SK-N-DZ (cell line): ENCODE results near the gene NLN.
A peak's percentile ranks its signal among the peaks of the same experiment; 100 is the strongest.
"Not testable (repeated sequence)": the region's sequence is repeated elsewhere in the genome, so short reads cannot be mapped to it uniquely, and the experiment has no call there.

ENCODE experiments used
- DNase-seq: peaks from one replicate; pipeline ENCODE4 v3.0.0-alpha.2; 2015; ENCODE audit warnings: low spot score

NLN gene

DNA sequence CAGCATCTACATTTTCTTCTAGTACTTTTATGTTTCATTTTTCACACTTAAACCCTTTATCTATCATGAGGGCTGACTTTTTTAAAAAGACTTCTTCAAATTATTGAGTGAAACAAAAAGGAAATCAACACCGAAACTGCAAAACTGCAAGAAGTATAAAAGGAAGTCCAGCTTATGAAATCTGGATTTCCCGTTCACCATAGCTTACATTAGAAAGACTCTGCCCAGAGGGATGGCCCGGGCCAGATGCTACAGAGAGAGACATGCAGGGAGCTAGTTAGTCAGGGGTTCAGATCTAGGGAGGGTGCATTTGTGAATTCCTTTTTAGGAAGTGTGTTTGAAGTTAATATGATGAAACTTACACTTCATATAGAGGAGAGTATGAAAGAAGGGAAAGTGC, 10.0 kb downstream of the NLN start:
- DNase-seq = not testable (repeated sequence)

DNA sequence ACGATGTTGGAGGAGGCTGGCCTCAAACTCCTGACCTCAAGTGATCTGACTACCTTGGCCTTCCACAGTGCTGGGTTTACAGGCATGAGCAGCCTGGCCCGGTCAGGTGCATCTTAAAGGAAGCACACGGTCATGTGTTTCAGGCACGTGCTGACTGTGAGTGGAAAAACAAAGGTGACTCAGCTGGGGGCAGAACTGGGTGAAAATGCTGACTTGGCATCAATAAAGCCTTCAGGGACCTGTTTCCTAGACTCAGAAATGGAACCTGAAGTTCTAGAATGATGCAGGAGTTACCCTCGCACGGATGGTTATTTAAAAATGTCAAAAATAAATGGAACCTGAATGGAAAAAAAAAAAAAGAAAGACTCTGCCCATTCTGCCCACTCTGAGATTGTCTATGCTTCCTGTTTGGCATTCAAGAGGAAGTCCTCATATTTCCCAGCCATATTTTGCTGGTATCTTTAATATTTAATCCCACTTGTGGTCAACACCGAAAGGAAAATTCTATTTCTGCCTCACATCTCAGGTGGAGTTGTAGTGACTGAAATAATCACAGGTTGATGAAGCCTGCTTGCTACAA, 12.3 kb downstream of the NLN start:
- not testable (repeated sequence) for DNase-seq

- DNase-seq = no peak
These were observed 12.9 kb downstream of the NLN start for GRCh38 chr5:65734921-65735320.

DNA sequence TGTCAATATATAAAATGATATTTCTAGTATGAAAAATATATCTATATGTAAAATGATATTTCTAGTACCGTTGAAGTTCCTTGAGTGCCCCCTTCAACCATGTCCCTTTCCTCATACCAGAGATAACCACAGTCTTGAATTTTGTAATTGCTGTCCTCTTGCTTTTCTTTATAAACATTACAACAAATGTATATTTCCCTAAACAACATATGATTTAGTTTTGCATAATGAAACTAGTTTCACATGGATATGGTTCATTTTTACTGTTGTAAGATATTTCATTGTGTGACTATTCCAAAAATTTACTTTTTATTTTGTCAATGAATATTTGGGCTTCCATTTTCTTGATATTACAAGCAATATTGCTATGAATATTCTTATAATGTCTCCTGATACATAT, 14.0 kb downstream of the NLN start:
- DNase-seq = no peak

DNA sequence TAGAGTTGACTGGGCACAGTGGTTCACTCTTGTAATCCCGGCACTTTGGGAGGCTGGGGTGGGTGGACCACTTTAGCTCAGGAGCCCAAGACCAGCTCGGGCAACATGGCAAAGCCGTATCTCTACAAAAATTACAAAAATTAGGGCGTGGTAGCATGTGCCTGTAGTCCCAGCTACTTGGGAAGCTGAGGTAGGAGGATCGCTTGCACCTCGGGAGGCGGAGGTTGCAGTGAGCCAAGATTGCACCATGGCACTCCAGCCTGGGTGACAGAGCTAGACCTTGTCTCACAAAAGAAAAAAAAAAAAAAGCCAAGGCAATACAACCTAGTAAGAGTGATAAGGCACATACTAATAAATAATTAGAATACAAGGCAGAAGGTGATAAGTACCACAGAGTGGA, 15.8 kb downstream of the NLN start:
- no peak for DNase-seq

DNA sequence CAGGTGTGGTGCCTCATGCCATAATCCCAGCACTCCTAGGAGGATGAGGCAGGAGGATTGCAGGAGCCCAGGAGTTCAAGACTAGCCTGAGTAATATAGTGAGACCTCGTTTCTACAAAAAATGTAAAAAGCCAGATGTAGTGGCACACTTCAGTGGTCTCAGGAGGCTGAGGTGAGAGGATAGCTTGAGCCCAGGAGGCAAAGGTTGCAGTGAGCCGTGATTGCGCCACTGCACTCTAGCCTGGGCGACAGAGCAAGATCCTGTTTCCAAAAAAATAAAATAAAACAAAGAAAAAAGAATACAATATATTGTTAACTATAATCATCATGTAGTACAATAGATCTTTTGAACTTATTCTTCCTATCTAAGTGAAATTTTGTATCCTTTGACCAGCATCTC, 16.3 kb downstream of the NLN start:
- no peak for DNase-seq

DNA sequence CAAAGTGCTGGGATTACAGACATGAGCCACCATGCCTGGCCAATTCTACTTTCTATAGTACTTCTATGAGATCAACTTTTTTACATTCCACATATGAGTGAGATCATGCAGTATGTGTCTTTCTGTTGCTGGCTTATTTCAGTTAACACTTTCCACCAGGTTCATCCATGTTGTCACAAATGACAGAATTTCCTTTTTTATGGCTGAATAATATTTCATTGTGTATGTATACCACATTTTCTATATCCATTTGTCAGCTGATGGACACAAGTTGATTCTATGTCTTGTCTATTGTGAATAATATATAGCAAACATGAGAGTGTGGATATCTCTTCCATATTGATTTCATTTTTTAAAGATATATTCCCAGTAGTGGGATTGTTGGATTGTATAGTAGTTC, 17.2 kb downstream of the NLN start:
- no peak for DNase-seq

DNA sequence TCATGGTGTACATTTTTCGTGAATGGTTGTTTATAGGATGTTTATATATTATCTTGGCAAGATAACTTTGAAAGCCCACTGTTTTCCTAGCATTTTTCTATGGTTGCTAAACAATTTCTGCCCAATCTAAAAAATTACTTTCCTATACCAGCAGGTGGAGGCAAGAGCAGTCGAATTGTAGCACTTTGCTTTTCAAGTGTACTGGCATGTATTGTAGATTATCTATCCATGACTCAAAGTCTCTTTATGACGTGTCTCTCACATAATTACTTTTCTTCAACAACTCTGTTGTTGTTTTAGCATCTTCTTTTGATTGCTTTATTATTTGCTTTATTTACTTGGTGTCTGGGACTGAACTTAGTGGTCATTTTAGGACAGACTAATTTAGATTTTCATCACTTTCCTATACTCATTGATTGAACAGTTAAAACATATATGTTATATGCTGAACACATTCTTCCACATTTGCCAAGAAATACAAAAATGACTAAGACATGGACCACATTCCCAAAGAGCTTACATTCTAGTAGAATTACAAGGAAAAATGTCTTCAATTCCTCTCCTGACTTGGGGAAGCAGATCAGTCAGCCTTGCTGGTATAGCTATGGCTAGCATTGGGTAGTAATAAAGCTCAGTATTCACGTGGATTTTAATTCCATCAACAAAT, 20.7 kb downstream of the NLN start:
- DNase-seq = peak; percentile 16

GRCh38 chr5:65749221-65749844, 27.3 kb downstream of the NLN start:
- no peak for DNase-seq

DNA sequence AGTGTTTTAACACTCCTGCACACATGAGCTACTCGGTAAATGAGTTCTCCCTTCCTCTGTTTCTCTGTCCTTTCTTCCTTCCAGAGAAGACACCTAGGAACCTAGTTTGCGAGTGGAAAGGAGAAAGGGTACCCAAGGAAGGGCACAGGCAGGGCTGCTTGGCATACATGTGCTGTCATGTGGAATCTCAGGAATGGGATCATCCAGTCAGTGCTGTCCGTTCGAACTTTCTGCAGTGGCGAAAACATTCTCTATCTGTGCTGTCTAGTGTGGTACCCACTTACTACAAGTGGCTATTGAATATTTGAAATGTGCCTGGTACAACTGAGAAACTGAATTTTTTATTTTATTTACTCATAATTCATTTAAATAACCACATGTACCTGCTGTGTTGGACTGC, 28.0 kb downstream of the NLN start:
- DNase-seq = no peak

DNA sequence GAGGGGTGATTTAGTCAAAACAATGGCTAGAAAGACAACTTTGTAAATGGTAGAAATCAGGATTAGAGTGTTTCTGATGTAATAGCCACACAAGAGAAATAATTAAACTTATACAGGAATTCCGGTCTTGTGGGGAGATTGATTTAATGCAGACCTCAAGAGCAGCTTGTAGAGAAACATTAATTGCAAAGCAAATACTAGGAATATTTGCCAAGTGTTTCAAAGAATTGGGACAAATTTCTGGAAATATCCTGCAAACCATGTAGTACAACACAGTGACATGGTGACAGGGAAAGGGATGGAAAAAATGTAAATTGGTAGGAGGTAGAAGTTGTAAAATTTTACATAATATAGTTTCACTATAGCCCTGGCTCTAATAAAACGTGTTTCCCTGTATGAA, 28.9 kb downstream of the NLN start:
- DNase-seq = no peak

DNA sequence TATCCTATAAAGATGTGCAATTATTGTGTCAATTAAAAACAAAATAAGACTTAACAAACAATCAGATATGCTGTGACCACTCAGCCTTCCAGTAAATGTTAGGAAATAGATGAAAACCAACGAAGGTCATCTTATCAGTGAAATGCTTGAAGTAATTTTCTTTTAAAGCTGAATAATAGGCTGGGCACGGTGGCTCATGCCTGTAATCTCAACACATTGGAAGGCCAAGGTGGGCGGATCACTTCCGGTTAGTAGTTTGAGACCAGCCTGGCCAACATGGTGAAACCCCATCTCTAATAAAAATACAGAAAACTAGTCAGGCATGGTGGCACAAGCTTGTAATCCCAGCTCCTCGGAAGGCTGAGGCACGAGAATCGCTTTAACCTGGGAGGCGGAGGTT, 31.2 kb downstream of the NLN start:
- no peak for DNase-seq

DNA sequence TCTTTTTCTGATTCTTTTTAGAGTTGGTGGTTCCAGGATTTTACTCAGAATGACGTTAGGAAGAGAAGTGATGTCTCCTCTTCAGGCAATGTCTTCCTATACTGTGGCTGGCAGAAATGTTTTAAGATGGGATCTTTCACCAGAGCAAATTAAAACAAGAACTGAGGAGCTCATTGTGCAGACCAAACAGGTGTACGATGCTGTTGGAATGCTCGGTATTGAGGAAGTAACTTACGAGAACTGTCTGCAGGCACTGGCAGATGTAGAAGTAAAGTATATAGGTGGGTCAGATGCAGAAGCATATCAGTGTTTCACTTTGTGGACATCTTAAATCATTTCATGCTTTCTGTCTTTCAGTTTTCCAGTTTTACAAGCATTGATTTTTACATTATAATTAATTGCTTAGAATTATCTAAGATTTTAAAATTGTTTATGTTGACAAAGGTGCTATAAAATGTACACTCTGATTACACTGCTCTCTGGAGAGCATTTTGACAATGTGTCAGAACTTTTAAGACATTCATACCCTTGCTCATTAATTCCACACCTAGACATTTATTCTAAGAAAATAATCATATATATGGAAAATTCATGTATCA, 36.6 kb downstream of the NLN start:
- DNase-seq = no peak

DNA sequence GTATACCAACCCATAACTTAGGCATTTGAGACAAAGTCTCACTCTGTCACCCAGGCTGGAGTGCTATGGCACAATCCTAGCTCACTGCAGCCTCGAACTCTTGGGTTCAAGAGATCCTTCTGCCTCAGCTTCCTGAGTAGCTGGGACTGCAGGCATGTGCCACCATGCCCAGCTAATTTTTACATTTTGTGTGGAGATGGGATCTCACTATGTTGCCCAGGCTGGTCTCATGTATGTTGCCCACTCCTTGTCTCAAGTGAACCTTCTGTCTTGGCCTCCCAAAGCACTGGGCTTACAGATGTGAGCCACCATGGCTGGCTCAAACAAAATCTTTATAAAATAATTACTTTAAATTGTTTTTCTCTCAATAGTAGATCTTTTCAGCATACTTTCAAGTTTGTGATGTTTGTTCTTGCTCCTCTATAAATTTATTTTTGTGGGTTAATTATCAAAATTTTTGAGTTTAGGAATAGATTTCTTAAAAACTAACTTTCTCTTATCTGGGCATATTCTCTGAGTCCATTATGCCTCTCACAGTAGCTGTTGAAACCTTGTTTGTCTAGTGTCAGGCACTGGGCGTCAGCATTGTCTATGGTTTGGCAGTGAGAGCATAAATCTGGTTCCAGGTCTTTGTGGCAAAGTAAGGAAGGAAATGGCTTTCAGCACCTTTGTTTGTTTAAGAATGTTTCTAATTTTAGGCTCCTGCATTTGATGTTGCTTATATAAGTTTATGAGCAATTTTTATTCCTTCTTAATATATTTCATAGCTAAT, 38.7 kb downstream of the NLN start:
- DNase-seq = no peak

DNA sequence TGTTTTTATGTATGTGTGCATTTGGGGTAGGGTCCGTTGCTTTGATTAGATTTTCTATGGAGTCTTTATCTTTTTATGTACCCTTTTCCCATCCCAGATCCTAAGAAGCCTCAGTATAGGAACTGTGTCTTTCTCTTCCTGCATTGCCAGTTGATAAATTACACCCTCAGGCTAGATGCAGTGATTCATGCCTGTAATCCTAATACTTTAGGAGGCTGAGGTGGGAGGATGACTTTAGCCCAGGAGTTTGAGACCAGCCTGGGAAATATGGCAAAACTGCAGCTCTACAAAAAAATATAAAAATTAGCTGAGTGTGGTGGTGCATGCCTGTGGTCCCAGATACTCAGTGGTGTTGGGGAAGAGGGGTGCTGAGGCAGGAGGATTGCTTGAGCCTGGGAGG, 40.2 kb downstream of the NLN start:
- DNase-seq = no peak

- DNase-seq = no peak
These were observed 43.6 kb downstream of the NLN start for GRCh38 chr5:65765582-65765981.

DNA sequence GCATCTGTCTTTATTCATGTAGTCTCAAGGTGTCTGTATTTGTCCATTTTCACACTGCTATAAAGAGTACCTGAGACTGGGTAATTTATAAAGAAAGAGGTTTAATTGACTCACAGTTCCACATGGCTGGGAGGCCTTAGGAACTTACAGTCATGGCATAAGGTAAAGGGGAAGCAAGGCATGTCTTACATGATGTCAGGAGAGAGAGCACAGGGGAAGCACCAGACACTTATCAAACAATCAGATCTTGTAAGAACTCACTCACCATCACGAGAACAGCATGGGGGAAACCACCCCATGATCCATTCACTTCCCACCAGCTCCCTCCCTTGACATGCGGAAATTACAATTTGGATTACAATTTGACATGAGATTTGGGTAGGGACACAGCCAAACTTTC, 44.2 kb downstream of the NLN start:
- DNase-seq = no peak

- DNase-seq = no peak
These were observed 44.8 kb downstream of the NLN start for GRCh38 chr5:65766781-65767180.

DNA sequence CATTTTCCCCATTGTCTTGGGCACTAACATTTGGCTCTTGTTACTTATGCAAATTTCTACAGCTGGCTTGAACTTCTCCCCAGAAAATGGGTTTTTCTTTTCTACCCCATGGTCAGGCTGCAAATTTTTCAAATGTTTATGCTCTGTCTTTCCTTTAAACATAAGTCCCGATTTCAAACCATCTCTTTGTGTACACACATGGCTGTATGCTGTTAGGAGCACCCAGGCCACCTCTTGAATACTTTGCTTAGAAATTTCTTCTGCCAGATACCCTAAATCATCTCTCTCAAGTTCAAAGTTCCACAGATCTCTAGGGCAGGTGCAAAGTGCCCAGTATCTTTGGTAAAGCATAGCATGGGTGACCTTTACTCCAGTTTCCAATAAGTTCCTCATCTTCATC, 45.6 kb downstream of the NLN start:
- no peak for DNase-seq

- no peak for DNase-seq
These were observed 46.8 kb downstream of the NLN start for GRCh38 chr5:65768723-65769346.

DNA sequence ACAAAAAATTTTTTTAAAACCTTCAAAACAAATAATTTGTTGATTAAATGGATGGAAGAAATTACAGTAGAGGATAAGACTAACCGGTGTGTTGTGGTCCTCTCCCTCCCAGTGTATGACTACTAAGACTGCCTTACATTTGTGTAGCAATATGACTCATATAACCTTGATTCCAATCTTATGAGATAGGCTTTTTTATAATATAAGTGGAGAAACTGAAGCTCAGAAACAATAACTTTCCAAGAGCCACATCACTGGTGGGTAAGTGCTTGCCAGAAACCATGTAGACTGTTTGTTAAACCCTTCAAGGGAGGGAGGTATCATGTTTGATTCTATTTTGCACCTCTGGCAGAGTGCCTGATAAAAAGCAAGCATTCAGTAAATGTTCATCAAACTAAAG, 47.5 kb downstream of the NLN start:
- DNase-seq = no peak

DNA sequence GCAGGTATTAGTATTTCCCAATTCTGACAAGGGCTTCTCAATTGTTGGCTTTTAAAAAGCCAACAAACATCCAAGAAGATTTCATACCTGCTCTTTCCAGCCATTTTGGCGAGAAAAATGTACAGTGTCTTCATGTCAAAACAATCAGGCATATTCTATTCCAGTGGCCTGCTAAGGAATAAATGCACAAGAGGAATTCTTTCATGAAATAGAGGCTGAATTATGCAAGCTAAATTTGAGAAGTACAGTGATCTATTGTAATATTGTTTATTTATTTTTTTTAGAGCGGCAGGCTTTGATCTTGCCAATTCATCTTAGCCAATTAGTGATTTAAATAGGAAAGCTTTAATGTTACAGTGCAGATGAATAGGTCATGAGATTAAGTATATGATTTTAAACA, 49.3 kb downstream of the NLN start:
- DNase-seq = no peak
